ENCODE measurements around the gene CRNKL1.

- TF ChIP-seq RXRA (IDR thresholded peaks at IDR 0.05) (no peak), CTCF (IDR thresholded peaks at IDR 0.05; ENCODE audit: low read depth, low read length, missing input control) (no peak)
These were observed 46.9 kb downstream of the CRNKL1 start for GRCh38 chr20:20005342-20005741.
